Measurements from ENCODE around the gene HLA-A.

Gene HLA-A

GRCh38 chr6:29935273-29935955 lies 6.9 kb upstream of the HLA-A start:
- DNase-seq, result no peak

- DNase-seq, result no peak
Observed at GRCh38 chr6:29938746-29939508, 3.4 kb upstream of the HLA-A start.

DNA sequence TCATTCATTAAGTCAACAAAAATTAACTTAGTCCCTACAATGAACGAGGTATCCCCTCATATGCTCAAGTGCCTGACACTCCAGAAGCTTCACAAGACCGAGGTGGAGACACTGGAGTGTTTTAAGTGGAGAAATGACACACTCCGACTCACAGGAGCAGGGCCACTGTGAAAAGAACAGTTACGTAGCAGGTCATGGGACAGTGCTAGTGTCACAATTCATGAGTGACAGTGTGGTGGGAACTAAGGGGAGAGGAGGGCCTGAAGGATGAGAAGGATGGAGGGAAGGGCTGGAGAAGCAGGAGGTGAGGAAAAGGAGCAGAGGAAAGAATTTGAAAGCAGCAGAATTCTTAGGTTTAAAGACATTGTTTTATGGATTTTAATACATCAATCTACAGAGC lies 1.3 kb upstream of the HLA-A start:
- peak in 1 of 2 donors; percentile 61 for DNase-seq

- no peak for DNase-seq
Observed at GRCh38 chr6:29941471-29941870, 861 bp upstream of the HLA-A start.

DNA sequence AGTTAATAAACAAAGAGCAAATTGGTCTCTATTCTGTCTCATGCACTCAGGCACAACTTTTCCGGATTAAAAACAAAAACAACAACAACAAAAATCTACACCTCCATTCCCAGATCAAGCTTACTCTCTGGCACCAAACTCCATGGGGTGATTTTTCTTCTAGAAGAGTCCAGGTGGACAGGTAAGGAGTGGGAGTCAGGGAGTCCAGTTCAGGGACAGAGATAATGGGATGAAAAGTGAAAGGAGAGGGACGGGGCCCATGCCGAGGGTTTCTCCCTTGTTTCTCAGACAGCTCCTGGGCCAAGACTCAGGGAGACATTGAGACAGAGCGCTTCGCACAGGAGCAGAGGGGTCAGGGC lies 437 bp upstream of the HLA-A start:
- DNase-seq, result no peak

DNA sequence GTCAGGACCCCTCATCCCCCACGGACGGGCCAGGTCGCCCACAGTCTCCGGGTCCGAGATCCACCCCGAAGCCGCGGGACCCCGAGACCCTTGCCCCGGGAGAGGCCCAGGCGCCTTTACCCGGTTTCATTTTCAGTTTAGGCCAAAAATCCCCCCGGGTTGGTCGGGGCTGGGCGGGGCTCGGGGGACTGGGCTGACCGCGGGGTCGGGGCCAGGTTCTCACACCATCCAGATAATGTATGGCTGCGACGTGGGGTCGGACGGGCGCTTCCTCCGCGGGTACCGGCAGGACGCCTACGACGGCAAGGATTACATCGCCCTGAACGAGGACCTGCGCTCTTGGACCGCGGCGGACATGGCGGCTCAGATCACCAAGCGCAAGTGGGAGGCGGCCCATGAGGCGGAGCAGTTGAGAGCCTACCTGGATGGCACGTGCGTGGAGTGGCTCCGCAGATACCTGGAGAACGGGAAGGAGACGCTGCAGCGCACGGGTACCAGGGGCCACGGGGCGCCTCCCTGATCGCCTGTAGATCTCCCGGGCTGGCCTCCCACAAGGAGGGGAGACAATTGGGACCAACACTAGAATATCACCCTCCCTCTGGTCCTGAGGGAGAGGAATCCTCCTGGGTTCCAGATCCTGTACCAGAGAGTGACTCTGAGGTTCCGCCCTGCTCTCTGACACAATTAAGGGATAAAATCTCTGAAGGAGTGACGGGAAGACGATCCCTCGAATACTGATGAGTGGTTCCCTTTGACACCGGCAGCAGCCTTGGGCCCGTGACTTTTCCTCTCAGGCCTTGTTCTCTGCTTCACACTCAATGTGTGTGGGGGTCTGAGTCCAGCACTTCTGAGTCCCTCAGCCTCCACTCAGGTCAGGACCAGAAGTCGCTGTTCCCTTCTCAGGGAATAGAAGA lies 978 bp downstream of the HLA-A start:
- DNase-seq, result peak; percentile 32 to 54

DNA sequence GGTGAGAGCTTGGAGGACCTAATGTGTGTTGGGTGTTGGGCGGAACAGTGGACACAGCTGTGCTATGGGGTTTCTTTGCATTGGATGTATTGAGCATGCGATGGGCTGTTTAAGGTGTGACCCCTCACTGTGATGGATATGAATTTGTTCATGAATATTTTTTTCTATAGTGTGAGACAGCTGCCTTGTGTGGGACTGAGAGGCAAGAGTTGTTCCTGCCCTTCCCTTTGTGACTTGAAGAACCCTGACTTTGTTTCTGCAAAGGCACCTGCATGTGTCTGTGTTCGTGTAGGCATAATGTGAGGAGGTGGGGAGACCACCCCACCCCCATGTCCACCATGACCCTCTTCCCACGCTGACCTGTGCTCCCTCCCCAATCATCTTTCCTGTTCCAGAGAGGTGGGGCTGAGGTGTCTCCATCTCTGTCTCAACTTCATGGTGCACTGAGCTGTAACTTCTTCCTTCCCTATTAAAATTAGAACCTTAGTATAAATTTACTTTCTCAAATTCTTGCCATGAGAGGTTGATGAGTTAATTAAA lies 3.0 kb downstream of the HLA-A start:
- no peak for DNase-seq

DNA sequence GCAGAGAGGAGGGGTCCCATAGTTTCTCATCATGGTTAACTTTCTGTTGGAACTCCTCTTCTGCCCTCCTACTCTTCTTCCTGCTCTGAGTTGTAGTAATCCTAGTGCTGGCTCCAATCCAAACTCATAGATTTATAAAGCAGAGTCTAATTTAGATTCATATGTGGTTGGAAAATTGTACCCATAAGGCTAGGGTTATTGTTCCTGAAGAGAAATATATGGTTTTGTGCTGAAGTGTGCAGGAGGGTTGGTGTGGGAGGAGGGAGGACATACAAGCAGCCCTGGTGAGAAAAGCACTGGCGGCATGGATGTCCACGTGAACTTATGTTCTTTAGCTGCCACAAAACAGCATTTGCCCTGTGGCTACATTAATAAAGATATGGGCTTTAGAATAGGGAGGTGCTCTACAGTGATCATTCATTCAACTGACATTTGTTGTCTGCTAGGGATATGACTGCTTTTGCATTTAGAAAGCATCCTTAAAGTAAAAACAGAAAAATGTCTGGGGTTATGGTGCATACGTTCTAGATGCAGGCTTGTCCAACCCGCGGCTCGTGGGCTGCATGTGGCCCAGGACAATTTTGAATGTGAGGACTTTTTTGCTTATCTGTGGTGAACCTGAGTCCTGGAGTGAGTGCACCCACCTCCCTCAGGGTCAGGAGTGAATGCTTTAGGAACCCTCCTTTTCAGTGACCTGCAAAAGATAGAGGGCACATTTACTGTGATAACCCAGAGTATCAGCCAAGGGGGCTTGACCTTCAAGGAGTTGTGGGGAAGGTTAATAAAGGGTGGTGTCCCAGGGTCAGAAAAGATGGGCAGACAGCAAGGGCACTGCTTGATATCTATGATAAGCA lies 4.1 kb downstream of the HLA-A start:
- DNase-seq, result peak; percentile 33 to 56

GRCh38 chr6:29947077-29947980 lies 5.0 kb downstream of the HLA-A start:
- DNase-seq, result peak in 1 of 2 donors; percentile 59

- no peak for DNase-seq
Observed at GRCh38 chr6:29948277-29948676, 5.9 kb downstream of the HLA-A start.

DNA sequence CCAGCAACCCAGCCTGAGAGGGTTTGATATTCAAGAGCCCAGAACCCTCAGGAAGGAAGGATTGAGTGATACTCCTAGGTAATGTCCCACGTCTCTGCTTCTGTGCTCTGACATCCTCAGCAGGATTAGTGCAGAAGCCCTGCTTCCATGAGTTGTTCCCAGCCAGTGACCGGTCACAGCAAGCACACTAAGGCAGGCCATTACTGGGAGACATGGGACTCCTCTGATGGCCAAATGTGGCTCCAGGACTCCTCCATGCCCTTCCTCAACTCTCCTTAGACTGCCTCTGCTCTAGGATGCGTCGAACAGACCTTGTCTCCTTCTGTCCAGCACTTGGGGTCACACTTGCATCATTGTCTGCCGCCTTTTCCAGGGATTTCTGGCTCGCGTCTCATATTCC lies 7.6 kb downstream of the HLA-A start:
- peak in 1 of 2 donors; percentile 16 for DNase-seq

- DNase-seq, result no peak
Observed at GRCh38 chr6:29951882-29952281, 9.6 kb downstream of the HLA-A start.

GRCh38 chr6:29953001-29953441 lies 10.7 kb downstream of the HLA-A start:
- no peak for DNase-seq

DNA sequence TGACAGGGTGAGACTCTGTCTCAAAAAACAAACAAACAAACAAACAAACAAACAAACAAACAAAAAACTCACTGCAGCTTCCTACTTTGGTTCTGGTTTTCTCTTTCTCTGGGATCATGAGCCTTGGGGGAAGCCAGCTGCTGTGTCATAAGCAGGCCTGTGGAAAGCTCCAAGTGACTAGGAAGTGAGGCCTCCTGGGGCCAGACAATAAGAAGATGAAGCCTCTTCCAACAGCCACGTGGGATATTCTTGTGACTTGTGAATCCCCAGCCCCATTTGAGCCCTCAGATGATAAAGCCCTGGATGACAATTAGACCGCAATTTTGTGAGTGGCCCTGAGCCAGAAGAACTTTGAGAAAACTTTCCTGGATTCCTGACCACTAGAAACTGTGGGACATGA lies 11.4 kb downstream of the HLA-A start:
- DNase-seq, result no peak

GRCh38 chr6:29954272-29954671 lies 11.9 kb downstream of the HLA-A start:
- no peak for DNase-seq

- no peak for DNase-seq
Observed at GRCh38 chr6:29955783-29956182, 13.5 kb downstream of the HLA-A start.

- no peak for DNase-seq
Observed at GRCh38 chr6:29956518-29956917, 14.2 kb downstream of the HLA-A start.

- no peak for DNase-seq
Observed at GRCh38 chr6:29958046-29958445, 15.7 kb downstream of the HLA-A start.

- DNase-seq, result no peak
Observed at GRCh38 chr6:29958921-29959320, 16.6 kb downstream of the HLA-A start.

DNA sequence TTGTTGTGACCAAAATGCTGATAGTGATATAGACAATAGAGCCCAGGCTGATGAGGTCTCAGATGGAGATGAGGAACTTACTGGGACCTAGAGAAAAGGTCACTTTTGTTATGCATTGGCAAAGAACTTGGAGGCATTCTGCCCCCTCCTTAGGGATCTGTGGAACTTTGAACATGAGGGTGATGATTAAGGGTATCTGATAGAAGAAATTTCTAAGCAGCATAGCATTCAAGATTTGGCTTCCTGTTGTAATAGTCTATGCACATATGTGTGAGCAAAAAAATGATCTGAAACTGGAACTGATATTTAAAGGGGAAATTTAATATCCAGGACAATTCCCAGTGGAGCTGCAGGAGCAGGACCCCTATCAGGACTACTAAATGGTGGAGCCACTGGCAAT lies 17.1 kb downstream of the HLA-A start:
- no peak for DNase-seq

- DNase-seq, result no peak
Observed at GRCh38 chr6:29961966-29962365, 19.6 kb downstream of the HLA-A start.

Data from CD4-positive, alpha-beta T cell treated with Interleukin-1 beta for 1 hour (primary cell).